Measurements from ENCODE around the gene ZDHHC24.

The ZDHHC24 gene

GRCh38 chr11:66477263-66478201 lies 68.3 kb downstream of the ZDHHC24 start:
- no peak overlapping the region for H3K4me3 ChIP-seq (ENCODE audit: low read depth in 1 of 2, low read length in 2 of 2)
- peaks cover 0 to 15% of the 10 kb centered on the region in 2 donors for H3K4me1 ChIP-seq (ENCODE audit: control insufficient read depth in 1 of 2, insufficient read depth in 2 of 2, low read length in 2 of 2)
- no peaks in the 10 kb centered on the region for H3K9me3 ChIP-seq (ENCODE audit: control insufficient read depth in 1 of 2, low read length in 2 of 2)
- H3K27me3 ChIP-seq (ENCODE audit: low read depth, low read length): no peaks in the 10 kb centered on the region
- peaks cover 17 to 38% of the 10 kb centered on the region in 2 donors for H3K36me3 ChIP-seq (ENCODE audit: control insufficient read depth in 1 of 2, insufficient read depth in 2 of 2, low read length in 2 of 2)
- H3K27ac ChIP-seq (ENCODE audit: low read length): no peak overlapping the region

- peaks cover 16 to 44% of the 10 kb centered on the region in 2 donors for H3K36me3 ChIP-seq (ENCODE audit: control insufficient read depth in 1 of 2, insufficient read depth in 2 of 2, low read length in 2 of 2)
- H3K27me3 ChIP-seq (ENCODE audit: low read depth, low read length): no peaks in the 10 kb centered on the region
These were observed 69.0 kb downstream of the ZDHHC24 start for GRCh38 chr11:66476841-66477251.

GRCh38 chr11:66476173-66476840 lies 69.5 kb downstream of the ZDHHC24 start:
- no peak overlapping the region for H3K4me3 ChIP-seq (ENCODE audit: low read depth in 1 of 2, low read length in 2 of 2)
- H3K36me3 ChIP-seq (ENCODE audit: control insufficient read depth in 1 of 2, insufficient read depth in 2 of 2, low read length in 2 of 2): peaks cover 17 to 47% of the 10 kb centered on the region in 2 donors
- no peak overlapping the region for H3K27ac ChIP-seq (ENCODE audit: low read length)
- H3K9me3 ChIP-seq (ENCODE audit: control insufficient read depth in 1 of 2, low read length in 2 of 2): no peaks in the 10 kb centered on the region
- no peaks in the 10 kb centered on the region for H3K27me3 ChIP-seq (ENCODE audit: low read depth, low read length)
- peaks cover 0 to 15% of the 10 kb centered on the region in 2 donors for H3K4me1 ChIP-seq (ENCODE audit: control insufficient read depth in 1 of 2, insufficient read depth in 2 of 2, low read length in 2 of 2)

More at GRCh38 chr11:66476841-66477251, 69.0 kb downstream of the ZDHHC24 start:
- Histone ChIP-seq H3K27ac (ENCODE audit: low read length) (no peak overlapping the region), H3K9me3 (ENCODE audit: control insufficient read depth in 1 of 2, low read length in 2 of 2) (no peaks in the 10 kb centered on the region), H3K4me1 (ENCODE audit: control insufficient read depth in 1 of 2, insufficient read depth in 2 of 2, low read length in 2 of 2) (peaks cover 0 to 15% of the 10 kb centered on the region in 2 donors), H3K4me3 (ENCODE audit: low read depth in 1 of 2, low read length in 2 of 2) (no peak overlapping the region)

- Histone ChIP-seq H3K9me3 (ENCODE audit: control insufficient read depth in 1 of 2, low read length in 2 of 2) (no peaks in the 10 kb centered on the region), H3K27ac (ENCODE audit: low read length) (no peak overlapping the region), H3K27me3 (ENCODE audit: low read depth, low read length) (no peaks in the 10 kb centered on the region), H3K36me3 (ENCODE audit: control insufficient read depth in 1 of 2, insufficient read depth in 2 of 2, low read length in 2 of 2) (peaks cover 18 to 53% of the 10 kb centered on the region in 2 donors), H3K4me1 (ENCODE audit: control insufficient read depth in 1 of 2, insufficient read depth in 2 of 2, low read length in 2 of 2) (peaks cover 0 to 9% of the 10 kb centered on the region in 2 donors), H3K4me3 (ENCODE audit: low read depth in 1 of 2, low read length in 2 of 2) (no peak overlapping the region)
These were observed 70.3 kb downstream of the ZDHHC24 start for GRCh38 chr11:66475349-66476172.

GRCh38 chr11:66473608-66474515 lies 72.0 kb downstream of the ZDHHC24 start:
- Histone ChIP-seq H3K27me3 (ENCODE audit: low read depth, low read length) (no peaks in the 10 kb centered on the region), H3K9me3 (ENCODE audit: control insufficient read depth in 1 of 2, low read length in 2 of 2) (no peaks in the 10 kb centered on the region), H3K4me1 (ENCODE audit: control insufficient read depth in 1 of 2, insufficient read depth in 2 of 2, low read length in 2 of 2) (peaks cover 0 to 2% of the 10 kb centered on the region in 2 donors), H3K4me3 (ENCODE audit: low read depth in 1 of 2, low read length in 2 of 2) (no peak overlapping the region), H3K27ac (ENCODE audit: low read length) (no peak overlapping the region), H3K36me3 (ENCODE audit: control insufficient read depth in 1 of 2, insufficient read depth in 2 of 2, low read length in 2 of 2) (peaks cover 18 to 55% of the 10 kb centered on the region in 2 donors)

- Histone ChIP-seq H3K4me1 (ENCODE audit: control insufficient read depth in 1 of 2, insufficient read depth in 2 of 2, low read length in 2 of 2) (peaks cover 0 to under 1% of the 10 kb centered on the region in 2 donors), H3K27me3 (ENCODE audit: low read depth, low read length) (no peaks in the 10 kb centered on the region), H3K36me3 (ENCODE audit: control insufficient read depth in 1 of 2, insufficient read depth in 2 of 2, low read length in 2 of 2) (peaks cover 18 to 55% of the 10 kb centered on the region in 2 donors), H3K27ac (ENCODE audit: low read length) (no peak overlapping the region), H3K4me3 (ENCODE audit: low read depth in 1 of 2, low read length in 2 of 2) (no peak overlapping the region), H3K9me3 (ENCODE audit: control insufficient read depth in 1 of 2, low read length in 2 of 2) (no peaks in the 10 kb centered on the region)
These were observed 72.7 kb downstream of the ZDHHC24 start for GRCh38 chr11:66473167-66473566.

GRCh38 chr11:66472054-66472453 lies 73.8 kb downstream of the ZDHHC24 start:
- H3K27me3 ChIP-seq (ENCODE audit: low read depth, low read length): no peaks in the 10 kb centered on the region
- peaks cover 6 to 10% of the 10 kb centered on the region in 2 donors for H3K4me1 ChIP-seq (ENCODE audit: control insufficient read depth in 1 of 2, insufficient read depth in 2 of 2, low read length in 2 of 2)
- peaks cover 18 to 55% of the 10 kb centered on the region in 2 donors for H3K36me3 ChIP-seq (ENCODE audit: control insufficient read depth in 1 of 2, insufficient read depth in 2 of 2, low read length in 2 of 2)
- no peaks in the 10 kb centered on the region for H3K9me3 ChIP-seq (ENCODE audit: control insufficient read depth in 1 of 2, low read length in 2 of 2)
- no peak overlapping the region for H3K27ac ChIP-seq (ENCODE audit: low read length)
- H3K4me3 ChIP-seq (ENCODE audit: low read depth in 1 of 2, low read length in 2 of 2): no peak overlapping the region

- no peak overlapping the region for H3K27ac ChIP-seq (ENCODE audit: low read length)
- H3K4me3 ChIP-seq (ENCODE audit: low read depth in 1 of 2, low read length in 2 of 2): no peak overlapping the region
- H3K36me3 ChIP-seq (ENCODE audit: control insufficient read depth in 1 of 2, insufficient read depth in 2 of 2, low read length in 2 of 2): peaks cover 18 to 51% of the 10 kb centered on the region in 2 donors
- no peaks in the 10 kb centered on the region for H3K27me3 ChIP-seq (ENCODE audit: low read depth, low read length)
- peaks cover 6 to 10% of the 10 kb centered on the region in 2 donors for H3K4me1 ChIP-seq (ENCODE audit: control insufficient read depth in 1 of 2, insufficient read depth in 2 of 2, low read length in 2 of 2)
- H3K9me3 ChIP-seq (ENCODE audit: control insufficient read depth in 1 of 2, low read length in 2 of 2): no peaks in the 10 kb centered on the region
These were observed 74.7 kb downstream of the ZDHHC24 start for GRCh38 chr11:66471142-66471541.
